GM21381 (cell line): ENCODE data around the gene AGAP1.

Source experiments
- ATAC-seq: cut with Tn5 transposase; IDR thresholded peaks from one replicate; pipeline ENCODE4 v1.9.1; 2021; ENCODE audit warnings: mild to moderate bottlenecking, moderate library complexity; ENCODE audit not compliant: unreplicated experiment

The AGAP1 gene

GRCh38 chr2:235493775-235494715, at the start of gene AGAP1:
TSS of gene AGAP1 (plus strand) at chr2:235494043.
- ATAC-seq, result peak; percentile 68

GRCh38 chr2:235444101-235444597, 49.7 kb upstream of the AGAP1 start:
- ATAC-seq, result no peak

- no peak for ATAC-seq
These were observed 48.7 kb upstream of the AGAP1 start for GRCh38 chr2:235445116-235445515.

GRCh38 chr2:235446082-235446481, 47.8 kb upstream of the AGAP1 start:
- no peak for ATAC-seq

- ATAC-seq, result no peak
These were observed 46.6 kb upstream of the AGAP1 start for GRCh38 chr2:235447210-235447609.

GRCh38 chr2:235449568-235449967, 44.3 kb upstream of the AGAP1 start:
- no peak for ATAC-seq

GRCh38 chr2:235453605-235454151, 40.2 kb upstream of the AGAP1 start:
- no peak for ATAC-seq

GRCh38 chr2:235458839-235459273, 35.0 kb upstream of the AGAP1 start:
- ATAC-seq, result no peak

- ATAC-seq, result no peak
These were observed 33.2 kb upstream of the AGAP1 start for GRCh38 chr2:235460548-235461047.

- ATAC-seq, result no peak
These were observed 32.0 kb upstream of the AGAP1 start for GRCh38 chr2:235461763-235462414.

GRCh38 chr2:235462415-235462790, 31.4 kb upstream of the AGAP1 start:
- no peak for ATAC-seq

- no peak for ATAC-seq
These were observed 29.9 kb upstream of the AGAP1 start for GRCh38 chr2:235463893-235464292.

- ATAC-seq, result no peak
These were observed 26.3 kb upstream of the AGAP1 start for GRCh38 chr2:235467588-235467987.

GRCh38 chr2:235468978-235469655, 24.7 kb upstream of the AGAP1 start:
- ATAC-seq, result no peak

GRCh38 chr2:235471186-235471747, 22.6 kb upstream of the AGAP1 start:
- ATAC-seq, result no peak

- no peak for ATAC-seq
These were observed 21.4 kb upstream of the AGAP1 start for GRCh38 chr2:235472443-235472842.

GRCh38 chr2:235478609-235479008, 15.2 kb upstream of the AGAP1 start:
- no peak for ATAC-seq

- ATAC-seq, result no peak
These were observed 14.2 kb upstream of the AGAP1 start for GRCh38 chr2:235479604-235480003.

- no peak for ATAC-seq
These were observed 13.2 kb upstream of the AGAP1 start for GRCh38 chr2:235480614-235481013.

GRCh38 chr2:235483313-235483712, 10.5 kb upstream of the AGAP1 start:
- no peak for ATAC-seq

- no peak for ATAC-seq
These were observed 8.5 kb upstream of the AGAP1 start for GRCh38 chr2:235485362-235485761.
